DOHH2 (cell line): ENCODE data around the gene ABCC6.

ENCODE experiments used
- EZH2phosphoT487 ChIP-seq: fragments of 200-600 bp; sonication (generic); IDR thresholded peaks from 2 replicates; pipeline ENCODE4 v1.6.1; 2017; ENCODE audit warnings: borderline replicate concordance, mild to moderate bottlenecking, antibody characterized with exemption, low read length, moderate library complexity, mixed read lengths
- TF ChIP-seq, protein P1 (sequence below): fragments of 200-600 bp; sonication (generic); IDR thresholded peaks from one replicate; pipeline ENCODE4 v1.5.1; 2014; ENCODE audit warnings: antibody characterized with exemption, mild to moderate bottlenecking, low read depth, low read length; ENCODE audit not compliant: poor library complexity, severe bottlenecking

- TF ChIP-seq, protein P1, sequence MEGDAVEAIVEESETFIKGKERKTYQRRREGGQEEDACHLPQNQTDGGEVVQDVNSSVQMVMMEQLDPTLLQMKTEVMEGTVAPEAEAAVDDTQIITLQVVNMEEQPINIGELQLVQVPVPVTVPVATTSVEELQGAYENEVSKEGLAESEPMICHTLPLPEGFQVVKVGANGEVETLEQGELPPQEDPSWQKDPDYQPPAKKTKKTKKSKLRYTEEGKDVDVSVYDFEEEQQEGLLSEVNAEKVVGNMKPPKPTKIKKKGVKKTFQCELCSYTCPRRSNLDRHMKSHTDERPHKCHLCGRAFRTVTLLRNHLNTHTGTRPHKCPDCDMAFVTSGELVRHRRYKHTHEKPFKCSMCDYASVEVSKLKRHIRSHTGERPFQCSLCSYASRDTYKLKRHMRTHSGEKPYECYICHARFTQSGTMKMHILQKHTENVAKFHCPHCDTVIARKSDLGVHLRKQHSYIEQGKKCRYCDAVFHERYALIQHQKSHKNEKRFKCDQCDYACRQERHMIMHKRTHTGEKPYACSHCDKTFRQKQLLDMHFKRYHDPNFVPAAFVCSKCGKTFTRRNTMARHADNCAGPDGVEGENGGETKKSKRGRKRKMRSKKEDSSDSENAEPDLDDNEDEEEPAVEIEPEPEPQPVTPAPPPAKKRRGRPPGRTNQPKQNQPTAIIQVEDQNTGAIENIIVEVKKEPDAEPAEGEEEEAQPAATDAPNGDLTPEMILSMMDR, result no peak
- TF ChIP-seq EZH2phosphoT487, result no peak
Observed at GRCh38 chr16:16150117-16150877, 73.0 kb downstream of the ABCC6 start.
